A549 (cell line): Measurements from ENCODE around the gene TRPM2. TPM values are rescaled to one million over a fixed set of nuclear protein-coding genes. Genes with fewer than 3 reads are reported as not detected.

Experiments
- ATAC-seq, 2 experiments: fragments of 200-7000 bp in 1 of 2; fragments of >200 bp in 1 of 2; cut with Nextera tagmentation in 1 of 2; cut with Tn5 transposase in 1 of 2; 3 replicates each; pipeline versions ENCODE4 v1.8.0 to v1.9.1; 2018 to 2020; ENCODE audit warnings: mild to moderate bottlenecking in 1 of 2, moderate library complexity in 1 of 2
- CTCF ChIA-PET: fragments of 300-600 bp; sonication (Branson Sonifier 250); formaldehyde crosslinking; extraction: SDS; loops from one replicate; lab custom pipeline; 2021; ENCODE audit warnings: antibody characterized with exemption, inconsistent platforms; lab: Yijun Ruan, JAX
- POLR2A ChIA-PET: fragments of 350-600 bp; formaldehyde crosslinking; extraction: SDS; loops from one replicate; lab custom pipeline; 2021; ENCODE audit warnings: antibody characterized with exemption, inconsistent platforms; lab: Yijun Ruan, JAX
- DNase-seq, 2 experiments: peaks; one replicate each; pipeline versions ENCODE4 v3.0.0 to v3.0.0-alpha.2; 2011 to 2016; ENCODE audit warnings: low read depth in 1 of 2, low spot score in 1 of 2
- FAIRE-seq: peaks from 2 replicates; lab custom pipeline; 2011; peaks lifted over from hg19 to GRCh38; lab: Jason Lieb, UNC
- H3K27ac ChIP-seq, 2 experiments: fragments of >200 bp; sonication (Bioruptor Twin); formaldehyde crosslinking; 3 replicates each; pipeline ENCODE4 v1.5.1; 2016 to 2017
- H3K4me1 ChIP-seq: fragments of >200 bp; sonication (Bioruptor Twin); formaldehyde crosslinking; 3 replicates; pipeline ENCODE4 v1.6.1; 2016
- H3K4me2 ChIP-seq: fragments of >200 bp; sonication (Bioruptor Twin); formaldehyde crosslinking; 3 replicates; pipeline ENCODE4 v1.6.1; 2016
- H3K4me3 ChIP-seq: fragments of >200 bp; sonication (Bioruptor Twin); formaldehyde crosslinking; 3 replicates; pipeline ENCODE4 v1.5.1; 2016
- H3K9me3 ChIP-seq: fragments of >200 bp; sonication (Bioruptor Twin); formaldehyde crosslinking; 3 replicates; pipeline ENCODE4 v1.6.1; 2016
- ATOH8 ChIP-seq: fragments of 250-450 bp; sonication (Bioruptor Pico); IDR thresholded peaks from 2 replicates; pipeline ENCODE4 v1.5.0; 2020; ENCODE audit warnings: low read depth, mild to moderate bottlenecking, moderate library complexity
- BHLHE40 ChIP-seq: IDR thresholded peaks from 2 replicates; pipeline ENCODE4 v1.6.1; 2012; ENCODE audit warnings: low read depth, low read length, inconsistent platforms
- CTCF ChIP-seq: fragments of >200 bp; sonication (Bioruptor Twin); formaldehyde crosslinking; IDR thresholded peaks from 3 replicates; pipeline ENCODE4 v1.5.1; 2016
- E2F6 ChIP-seq: IDR thresholded peaks from 2 replicates; pipeline ENCODE4 v1.6.1; 2012; ENCODE audit warnings: low read depth, borderline replicate concordance
- ELK1 ChIP-seq: fragments of 150-350 bp; IDR thresholded peaks from 2 replicates; pipeline ENCODE4 v1.6.1; 2014; ENCODE audit warnings: low read depth, mild to moderate bottlenecking, low read length
- ESRRA ChIP-seq: fragments of 150-350 bp; IDR thresholded peaks from 2 replicates; pipeline ENCODE4 v1.6.1; 2014; ENCODE audit warnings: mild to moderate bottlenecking, low read length, borderline replicate concordance
- FOSL2 ChIP-seq, 2 experiments: fragments of 450-650 bp in 1 of 2; fragments of >200 bp in 1 of 2; sonication (Bioruptor Twin) in 1 of 2; formaldehyde crosslinking; IDR thresholded peaks; 2 replicates each; pipeline versions ENCODE4 v1.5.0 to v1.6.1; 2016 to 2020; ENCODE audit warnings: mild to moderate bottlenecking in 1 of 2, moderate library complexity in 1 of 2
- FOXS1 ChIP-seq: fragments of 250-450 bp; sonication (Bioruptor Pico); IDR thresholded peaks from 2 replicates; pipeline ENCODE4 v1.5.0; 2020; ENCODE audit warnings: mild to moderate bottlenecking, moderate library complexity
- GATA3 ChIP-seq: IDR thresholded peaks from 2 replicates; pipeline ENCODE4 v1.6.1; 2012; ENCODE audit warnings: borderline replicate concordance
- HES2 ChIP-seq: fragments of >200 bp; sonication (Bioruptor Twin); formaldehyde crosslinking; IDR thresholded peaks from 2 replicates; pipeline ENCODE4 v1.6.1; 2016
- HEYL ChIP-seq: fragments of 250-450 bp; sonication (Bioruptor Pico); IDR thresholded peaks from 2 replicates; pipeline ENCODE4 v1.8.0; 2021; ENCODE audit warnings: mild to moderate bottlenecking, moderate library complexity
- HOXB13 ChIP-seq: fragments of 250-450 bp; sonication (Bioruptor Pico); IDR thresholded peaks from 2 replicates; pipeline ENCODE4 v1.5.0; 2020; ENCODE audit warnings: low read depth, mild to moderate bottlenecking, moderate library complexity
- HOXB5 ChIP-seq: fragments of 250-450 bp; sonication (Bioruptor Pico); IDR thresholded peaks from 2 replicates; pipeline ENCODE4 v1.5.0; 2020; ENCODE audit warnings: mild to moderate bottlenecking, moderate library complexity
- KDM5A ChIP-seq: fragments of 200-600 bp; sonication (generic); IDR thresholded peaks from 2 replicates; pipeline ENCODE4 v1.6.1; 2016; ENCODE audit warnings: antibody characterized with exemption, mild to moderate bottlenecking
- MAFK ChIP-seq: fragments of 450-650 bp; IDR thresholded peaks from 2 replicates; pipeline ENCODE4 v1.6.1; 2014; ENCODE audit not compliant: partially characterized antibody
- NR3C1 ChIP-seq: fragments of >200 bp; sonication (Bioruptor Twin); formaldehyde crosslinking; IDR thresholded peaks from 3 replicates; pipeline ENCODE4 v1.6.1; 2017
- REST ChIP-seq: fragments of 200-600 bp; sonication (generic); IDR thresholded peaks from 2 replicates; pipeline ENCODE4 v1.6.1; 2016; ENCODE audit warnings: antibody characterized with exemption, mild to moderate bottlenecking, moderate library complexity
- TFCP2L1 ChIP-seq: fragments of 250-450 bp; sonication (Bioruptor Pico); IDR thresholded peaks from 2 replicates; pipeline ENCODE4 v1.5.0; 2021; ENCODE audit warnings: mild to moderate bottlenecking
- USF2 ChIP-seq: fragments of 450-650 bp; IDR thresholded peaks from 2 replicates; pipeline ENCODE4 v1.6.1; 2014; ENCODE audit warnings: antibody characterized with exemption
- ZSCAN20 ChIP-seq: fragments of 250-450 bp; sonication (Bioruptor Pico); IDR thresholded peaks from 2 replicates; pipeline ENCODE4 v1.8.0; 2022; ENCODE audit warnings: mild to moderate bottlenecking, moderate library complexity
- WGBS: methylation state at CpG from one replicate; pipeline ENCODE4 v1.1.6; 2017; ENCODE audit errors: missing lambda C conversion rate; 5-methylcytosine and 5-hydroxymethylcytosine counted together
- polyA plus RNA-seq, 4 experiments: library from polyadenylated mRNA; depleted of rRNA in 3 of 4; stranded (reverse); fragments of >200 nt; fragmentation: RNase III in 1 of 4; extraction: RNeasy Plus Mini Kit Qiagen cat#74134 plus additional on column Dnase treatment in 1 of 4; gene quantifications; 2 replicates in 3 of 4; 3 replicates in 1 of 4; pipeline ENCODE4 v1.2.3, GENCODE V29; 2011 to 2017

The TRPM2 gene
- polyA plus RNA-seq, 2 of the 4 experiments (the other 2 are of a cell fraction), result 3.2 to 5.5 TPM

- Histone ChIP-seq H3K27ac (no peak overlapping the region), H3K9me3 (no peaks in the 10 kb centered on the region), H3K4me2 (no peak overlapping the region), H3K4me1 (no peaks in the 10 kb centered on the region), H3K4me3 (no peak overlapping the region)
- DNase-seq (no peak), ATAC-seq (no peak), FAIRE-seq (no peak)
- POLR2A ChIA-PET, result no interaction called here
- CTCF ChIA-PET, result interaction anchor here (1.6 to 3.1 kb wide), 2 partner anchors 8 to 24 kb away, joined by 4 to 15 read pairs; no protein-coding TSS in a partner anchor
- TF ChIP-seq NR3C1 (no peak), ATOH8 (CRISPR knock-in tag) (no peak), KDM5A (no peak), FOXS1 (CRISPR knock-in tag) (no peak), BHLHE40 (no peak), HOXB5 (CRISPR knock-in tag) (no peak), USF2 (no peak)
- no CpG with 5 or more reads among the region's 13 CpGs for WGBS
These were observed 40.0 kb upstream of the TRPM2 start for GRCh38 chr21:44313451-44313850.

- ChIA-PET CTCF (interaction anchor here (1.5 to 3.1 kb wide), 3 partner anchors 9 to 24 kb away, joined by 4 to 15 read pairs (median 6); no protein-coding TSS in a partner anchor), POLR2A (no interaction called here)
- no peak for FAIRE-seq
- no peaks in the 10 kb centered on the region for H3K9me3 ChIP-seq
- no peak for ATAC-seq
- H3K4me1 ChIP-seq, result no peaks in the 10 kb centered on the region
- no peak for DNase-seq
- no peak overlapping the region for H3K4me3 ChIP-seq
- H3K4me2 ChIP-seq, result no peak overlapping the region
- no peak overlapping the region for H3K27ac ChIP-seq
- WGBS, result 74% methylated on average over 5 of the region's 15 CpGs
- TF ChIP-seq FOXS1 (CRISPR knock-in tag) (no peak), GATA3 (no peak), E2F6 (no peak), ESRRA (no peak), REST (no peak), FOSL2 (IDR thresholded peaks at IDR 0.05) (no peak), FOSL2 (CRISPR knock-in tag; IDR thresholded peaks at IDR 0.05) (no peak), ELK1 (no peak), BHLHE40 (no peak), MAFK (no peak), HOXB13 (CRISPR knock-in tag) (no peak), HES2 (no peak), CTCF (no peak), TFCP2L1 (no peak), HEYL (no peak), ZSCAN20 (CRISPR knock-in tag) (no peak), NR3C1 (no peak)
These were observed 39.3 kb upstream of the TRPM2 start for GRCh38 chr21:44314128-44314527.
